HG03045 (cell line): Measurements from ENCODE around the gene FREM1.

ENCODE experiments used
- ATAC-seq: cut with Tn5 transposase; IDR thresholded peaks from one replicate; pipeline ENCODE4 v1.9.1; 2021; ENCODE audit warnings: mild to moderate bottlenecking, moderate library complexity; ENCODE audit not compliant: unreplicated experiment

FREM1 gene

GRCh38 chr9:14827805-14828204, 82.4 kb downstream of the FREM1 start:
- no peak for ATAC-seq

DNA sequence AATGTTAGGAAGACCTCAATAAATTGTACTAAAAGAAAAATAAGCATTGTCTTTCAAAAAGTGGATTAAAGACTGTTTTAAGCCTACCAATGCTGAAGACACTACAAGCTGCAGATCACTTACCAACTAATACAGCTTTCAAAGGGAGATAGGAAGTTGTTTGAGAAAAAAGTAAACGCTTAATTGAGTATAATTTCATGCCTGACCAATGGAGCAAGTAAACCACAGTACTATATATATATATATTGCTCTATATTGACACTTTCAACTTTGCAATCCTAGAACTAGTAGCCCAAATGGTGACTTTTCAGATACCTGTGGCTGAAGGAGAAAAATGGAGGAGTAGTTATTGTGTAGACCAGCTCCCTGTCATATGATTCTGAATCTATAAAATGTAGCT, 85.7 kb downstream of the FREM1 start:
- no peak for ATAC-seq

- no peak for ATAC-seq
Observed at GRCh38 chr9:14823800-14824199, 86.4 kb downstream of the FREM1 start.

DNA sequence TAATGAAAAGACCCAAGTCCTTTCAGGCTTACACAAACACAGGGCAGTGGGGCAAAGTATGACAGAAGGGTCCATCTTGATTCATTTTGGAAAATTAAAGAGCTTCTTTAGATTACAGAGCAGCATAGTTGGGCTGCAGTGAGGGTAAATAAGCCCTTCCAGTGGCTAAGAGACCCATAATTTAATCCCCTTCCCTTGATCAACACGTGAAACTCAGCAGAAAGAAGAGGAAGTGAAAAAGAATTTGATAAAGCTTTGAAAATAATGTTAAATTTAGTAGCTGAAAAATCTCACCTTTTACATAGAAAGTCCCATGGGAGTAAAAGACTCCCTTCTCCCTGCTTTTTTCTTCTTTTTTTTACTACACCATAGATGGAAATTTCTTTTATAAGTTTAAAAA, 87.6 kb downstream of the FREM1 start:
- ATAC-seq = no peak

DNA sequence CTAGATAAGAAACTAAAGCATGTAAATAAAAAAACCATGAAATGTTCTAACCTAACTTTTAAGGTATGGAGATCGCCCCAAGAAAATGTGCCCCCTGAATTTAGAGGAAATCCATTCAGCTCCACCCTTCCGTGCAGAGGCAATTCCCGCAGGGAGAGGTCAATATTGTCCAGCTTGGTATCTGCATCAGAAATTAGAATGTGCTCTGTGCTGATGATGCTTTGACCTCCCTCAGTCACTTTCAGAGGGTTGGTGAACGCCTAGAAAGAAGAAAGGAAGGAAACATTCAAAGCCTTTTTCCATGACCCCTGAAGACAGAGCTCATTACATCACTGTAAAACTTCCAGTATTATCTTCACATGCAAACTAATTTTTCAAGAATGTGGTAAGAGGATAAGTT, 91.0 kb downstream of the FREM1 start:
- no peak for ATAC-seq

- no peak for ATAC-seq
Observed at GRCh38 chr9:14814249-14814628, 96.0 kb downstream of the FREM1 start.

DNA sequence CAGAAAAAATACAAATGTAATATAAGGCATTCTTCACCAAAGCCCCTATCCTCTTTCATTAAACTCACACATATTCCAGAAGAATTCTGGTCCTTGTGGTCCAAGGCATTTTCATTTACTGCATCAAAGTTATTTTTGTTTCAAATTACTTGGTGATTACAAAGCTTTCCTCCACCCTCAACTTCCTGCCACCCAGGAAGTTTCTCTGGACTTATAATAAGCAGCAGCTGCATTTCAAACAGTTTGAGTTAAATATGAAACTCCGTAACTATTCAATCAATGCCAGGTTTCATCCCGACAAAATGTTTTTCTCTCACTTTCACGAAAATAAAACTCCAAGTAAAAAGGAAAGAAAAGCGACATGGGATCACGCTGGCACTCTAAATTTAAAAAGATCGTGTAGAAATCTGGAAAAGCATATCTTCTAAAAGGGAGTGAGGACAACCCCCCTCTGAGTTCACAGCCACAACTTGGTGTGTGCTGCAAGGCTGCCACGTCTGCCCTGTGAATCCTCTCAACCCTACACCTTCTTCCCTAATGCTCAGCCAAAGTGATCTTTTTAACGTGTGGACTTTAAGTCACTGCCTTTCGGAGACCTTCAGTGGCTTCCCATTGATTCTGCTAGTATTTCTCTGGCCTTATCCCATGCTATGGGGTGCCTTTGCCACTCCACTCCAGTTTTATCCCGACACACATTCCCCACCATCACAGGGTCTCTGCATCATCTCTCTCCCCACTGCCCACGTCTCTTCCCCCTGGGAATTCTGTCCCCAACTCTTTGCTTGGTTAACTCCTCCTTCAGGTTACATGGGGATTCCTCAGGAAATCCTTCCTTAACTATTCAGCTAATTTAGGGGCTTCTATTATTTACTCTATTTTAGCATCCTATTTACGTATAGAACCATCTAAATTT, 96.6 kb downstream of the FREM1 start:
- ATAC-seq = no peak

- no peak for ATAC-seq
Observed at GRCh38 chr9:14812806-14813205, 97.4 kb downstream of the FREM1 start.

DNA sequence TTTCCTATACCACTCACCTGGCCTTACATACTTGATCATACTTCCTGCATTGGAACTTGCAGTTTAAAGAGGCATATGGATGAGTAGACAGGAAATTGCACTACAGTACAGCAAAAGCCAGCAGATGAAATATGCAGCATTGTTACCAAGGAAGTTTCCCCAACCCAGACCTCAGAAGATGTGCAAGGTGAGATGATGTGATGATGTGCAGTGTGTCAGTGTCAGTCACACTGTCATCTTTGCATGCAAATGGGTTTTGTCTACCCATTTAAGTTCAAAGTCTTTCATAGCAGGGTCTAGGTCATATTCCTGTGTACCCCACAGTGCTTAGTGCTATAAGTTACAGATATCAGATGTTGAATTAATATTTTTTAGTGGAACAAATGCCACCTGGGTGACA, 98.4 kb downstream of the FREM1 start:
- no peak for ATAC-seq

GRCh38 chr9:14806941-14807520, 103.2 kb downstream of the FREM1 start:
- ATAC-seq = no peak

DNA sequence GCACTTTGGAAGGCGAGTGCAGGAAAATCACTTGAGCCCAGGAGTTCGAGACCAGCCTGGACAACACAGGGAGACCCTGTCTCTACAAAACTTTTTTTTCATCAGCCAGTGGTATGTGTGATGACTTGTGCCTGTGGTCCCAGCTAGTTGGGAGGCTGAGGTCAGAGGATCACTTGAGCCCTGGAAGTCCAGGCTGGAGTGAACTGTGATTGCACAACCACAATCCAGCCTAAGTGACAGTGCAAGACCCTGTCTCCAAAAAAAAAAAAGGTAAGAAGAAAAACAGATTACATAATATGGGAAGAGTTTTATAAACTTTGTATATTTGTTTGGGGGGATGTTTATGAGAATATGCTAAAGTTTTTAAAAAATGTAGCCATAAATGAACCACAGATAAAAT, 111.2 kb downstream of the FREM1 start:
- no peak for ATAC-seq

GRCh38 chr9:14797435-14797834, 112.8 kb downstream of the FREM1 start:
- ATAC-seq = no peak

- no peak for ATAC-seq
Observed at GRCh38 chr9:14793389-14793788, 116.8 kb downstream of the FREM1 start.

- ATAC-seq = no peak
Observed at GRCh38 chr9:14790628-14791027, 119.6 kb downstream of the FREM1 start.

- ATAC-seq = no peak
Observed at GRCh38 chr9:14788846-14789245, 121.4 kb downstream of the FREM1 start.

DNA sequence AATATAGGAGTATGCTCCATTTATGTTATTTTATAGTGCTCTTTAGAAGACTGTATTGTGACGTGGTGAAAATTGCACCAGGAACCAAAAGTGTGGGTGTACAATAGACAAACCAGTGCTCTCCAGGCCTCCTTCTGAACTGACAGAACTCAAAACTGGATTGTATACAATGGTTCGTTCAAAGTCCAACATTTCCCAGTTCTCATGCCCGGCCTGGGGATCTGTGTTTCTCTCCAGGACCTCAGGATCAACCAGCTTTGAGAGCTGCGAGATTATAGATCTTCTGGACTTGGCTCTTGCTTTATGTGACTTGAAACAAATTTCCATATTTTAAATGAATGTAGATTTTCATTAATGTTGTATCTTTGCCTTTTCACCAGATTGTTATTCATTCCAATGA, 126.9 kb downstream of the FREM1 start:
- ATAC-seq = no peak

GRCh38 chr9:14782286-14783051, 127.8 kb downstream of the FREM1 start:
- ATAC-seq = no peak

DNA sequence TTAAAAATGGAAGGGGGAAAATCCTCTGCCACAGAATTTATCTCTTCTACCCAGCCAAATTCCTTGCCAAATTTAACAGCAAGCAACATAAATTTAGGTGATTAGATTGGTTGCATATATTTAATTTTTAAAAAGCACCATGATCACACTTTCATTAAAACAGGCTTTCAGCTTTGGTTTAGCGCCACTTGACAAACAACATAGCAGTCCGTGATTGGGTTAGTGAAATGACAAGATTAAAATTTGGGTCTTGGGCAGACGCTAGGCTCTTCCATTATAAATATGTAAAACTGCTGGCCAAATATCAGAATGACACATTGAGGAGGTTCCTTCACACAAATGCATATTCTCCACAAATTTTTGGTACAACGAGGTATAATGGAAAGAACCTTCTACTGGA, 129.5 kb downstream of the FREM1 start:
- ATAC-seq = no peak

GRCh38 chr9:14780251-14780650, 130.0 kb downstream of the FREM1 start:
- no peak for ATAC-seq

- no peak for ATAC-seq
Observed at GRCh38 chr9:14779566-14780022, 130.6 kb downstream of the FREM1 start.

DNA sequence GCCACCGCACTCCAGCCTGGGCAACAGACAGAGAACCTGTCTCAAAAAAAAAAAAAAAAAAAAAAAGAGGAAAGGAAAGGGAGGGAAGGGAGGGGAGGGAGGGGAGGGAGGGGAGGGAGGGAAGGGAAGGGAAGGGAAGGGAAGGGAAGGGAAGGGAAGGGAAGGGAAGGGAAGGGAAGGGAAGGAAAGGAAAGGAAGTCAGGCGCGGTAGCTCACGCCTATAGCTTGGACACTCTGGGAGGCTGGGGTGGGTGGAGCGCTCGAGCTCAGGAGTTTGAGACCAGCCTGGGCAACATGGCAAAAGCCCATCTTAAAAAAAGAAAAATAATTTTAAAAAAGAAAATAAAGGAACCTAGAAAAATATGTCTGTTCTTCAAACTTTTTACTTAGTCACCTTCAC, 131.7 kb downstream of the FREM1 start:
- no peak for ATAC-seq

DNA sequence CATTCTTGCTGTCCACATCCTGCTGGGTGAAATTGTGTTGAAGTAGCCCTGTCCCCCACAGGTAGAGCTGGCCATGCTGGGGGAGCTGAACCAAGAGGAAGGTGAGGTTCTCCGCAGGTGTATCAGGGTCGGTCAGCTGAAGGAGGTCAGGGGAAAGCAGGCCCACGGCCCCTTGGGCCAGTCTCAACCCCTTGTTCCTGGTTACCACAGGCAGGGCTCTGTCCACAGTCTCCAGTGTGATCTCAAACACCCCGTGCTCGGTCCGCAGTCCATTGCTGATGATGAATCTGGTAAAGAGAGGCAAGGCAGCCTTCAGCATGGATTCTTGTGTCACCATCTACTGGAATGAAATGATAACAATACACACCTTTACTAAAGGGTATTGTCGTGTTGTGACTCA, 134.3 kb downstream of the FREM1 start:
- no peak for ATAC-seq
